ENCODE results near the gene MYO5B. TPM values are rescaled to one million over a fixed set of nuclear protein-coding genes. Genes with fewer than 3 reads are reported as not detected.

MYO5B gene
- total and polyA plus RNA-seq, 10 of the 15 experiments (the other 5 are each of a cell fraction or from before 2014, with no cell fraction given) = 2.5 to 4.5 (median 3.3) TPM

DNA sequence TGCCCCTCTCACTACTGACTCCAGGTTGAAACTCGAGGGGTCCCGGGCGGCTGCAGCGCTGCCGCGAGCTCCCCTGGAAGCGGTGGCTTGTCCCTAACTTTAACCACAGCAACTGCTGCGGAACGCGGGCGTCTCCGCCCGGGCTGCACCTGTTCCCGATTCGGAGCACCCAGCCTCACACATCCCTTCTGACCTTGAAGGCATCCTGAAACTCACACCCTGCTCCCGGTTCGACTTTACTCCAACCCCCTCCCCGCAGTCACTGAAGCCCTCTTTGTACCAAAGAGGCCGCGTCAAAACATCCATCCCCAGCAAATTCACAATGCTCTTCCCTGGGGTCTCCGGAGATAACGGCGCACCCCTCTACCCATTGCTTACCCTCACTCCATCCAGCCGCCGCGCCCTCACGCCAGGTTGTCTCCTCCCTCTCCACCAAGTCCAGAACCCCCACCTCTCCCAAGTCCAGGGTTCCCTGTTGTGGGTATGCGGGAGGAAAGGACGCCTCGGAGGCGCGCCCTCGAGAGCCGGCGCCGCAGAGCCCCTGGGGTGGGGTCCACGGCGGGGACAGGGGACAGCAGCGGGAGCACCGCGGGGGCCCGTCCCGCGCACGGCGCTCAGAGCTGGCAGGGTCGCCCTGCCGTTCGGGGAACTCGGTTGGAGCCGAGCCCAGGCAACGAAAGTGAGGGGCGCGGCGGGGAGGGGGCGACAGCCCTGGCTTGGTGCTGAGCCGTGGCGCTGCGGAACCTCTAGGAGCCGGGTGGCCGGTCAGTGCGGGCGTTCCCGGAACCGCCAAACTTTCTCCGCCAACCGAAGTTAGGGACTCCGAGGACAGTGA is 934 bp downstream of the MYO5B start:
- FAIRE-seq (no peak), DNase-seq (ENCODE audit: low read depth, low spot score) (no peak), ATAC-seq (peak; percentile 17)
- no peak overlapping the region for H3K9ac ChIP-seq (ENCODE audit: control insufficient read depth, insufficient read depth, low read length)
- in situ Hi-C loops (cut with MboI) = no loop called here
- RAD21 ChIA-PET (ENCODE audit: unreplicated experiment) = interaction anchor here (0.7 to 3.9 kb wide), 31 partner anchors 8 to 684 kb away, joined by 3 to 29 read pairs (median 4); no protein-coding TSS in a partner anchor
- H3K36me3 ChIP-seq (ENCODE audit: control insufficient read depth in 2 of 2, insufficient read depth in 2 of 2, low read length in 1 of 2) = no peaks in the 10 kb centered on the region
- no TSS peak for BruUV-seq (replicated peaks)
- TF ChIP-seq POLR2AphosphoS2 (IDR thresholded peaks at IDR 0.05; ENCODE audit: low read depth, low read length) = no peak
- no peak for TF ChIP-seq MTA3 (IDR thresholded peaks at IDR 0.05; ENCODE audit: borderline replicate concordance, low read length)
- TF ChIP-seq DPF2 (IDR thresholded peaks at IDR 0.05) = 0 out of 2 replicates have a peak, but pooled peaks have one; percentile 15
- TF ChIP-seq TCF7 (IDR thresholded peaks at IDR 0.05; ENCODE audit: borderline replicate concordance) = no peak
- TF ChIP-seq MTA2 (IDR thresholded peaks at IDR 0.05; ENCODE audit: low read depth) = no peak
- no peak for TF ChIP-seq PML (IDR thresholded peaks at IDR 0.05; ENCODE audit: low read length)
- peak; percentile 28 to 29; a peak in 1 of 4 replicates for TF ChIP-seq IKZF2 (IDR thresholded peaks at IDR 0.05)
- peak; percentile 52 for TF ChIP-seq SUZ12 (IDR thresholded peaks at IDR 0.05; ENCODE audit: unreplicated experiment)
- no peak for TF ChIP-seq CHD1 (IDR thresholded peaks at IDR 0.05; ENCODE audit: low read depth, low read length)
- TF ChIP-seq IKZF1 (conservative IDR thresholded peaks at IDR 0.05) = peak; percentile 57
- no peak for TF ChIP-seq IRF4 (IDR thresholded peaks at IDR 0.05; ENCODE audit: low read depth, low read length)
- peaks cover 6 to 10% of the 10 kb centered on the region in 2 experiments; a peak in 3 of 4 replicates for H3K27me3 ChIP-seq (replicated peaks in 1 of 2; ENCODE audit: control insufficient read depth in 2 of 2, insufficient read depth in 2 of 2, low read length in 1 of 2)
- intact Hi-C loops (cut with micrococcal nuclease; ENCODE audit: unreplicated experiment) = loop anchor here (2.0 to 10.0 kb wide), 3 partner anchors 97 to 679 kb away; no protein-coding TSS in a partner anchor
- SMC1A ChIA-PET (ENCODE audit: uncharacterized antibody, unreplicated experiment) = interaction anchor here (0.5 to 13.1 kb wide), 11 partner anchors 11 to 742 kb away, joined by 3 to 70 read pairs (median 3); partner anchors contain the start of gene CFAP53
- H3K9me3 ChIP-seq (replicated peaks; ENCODE audit: control insufficient read depth, insufficient read depth, low read length) = no peaks in the 10 kb centered on the region
- H3K4me1 ChIP-seq (ENCODE audit: control insufficient read depth, insufficient read depth, low read length) = peaks cover 8% of the 10 kb centered on the region
- no peaks in the 10 kb centered on the region for H3K79me2 ChIP-seq (ENCODE audit: control insufficient read depth, insufficient read depth, low read length)
- peak overlapping the region; percentile 69 for H3K4me2 ChIP-seq (ENCODE audit: control insufficient read depth, insufficient read depth)
- CTCF ChIA-PET = interaction anchor here (0.6 to 5.3 kb wide), 20 partner anchors 9 to 680 kb away, joined by 3 to 32 read pairs (median 5); partner anchors contain the start of gene SKA1
- H2AFZ ChIP-seq (ENCODE audit: control insufficient read depth, low read depth, low read length) = no peak overlapping the region; the same call in 1 of the 2 replicates
- H4K20me1 ChIP-seq (ENCODE audit: control insufficient read depth, insufficient read depth) = no peaks in the 10 kb centered on the region
- POLR2A ChIA-PET = interaction anchor here (0.5 to 3.7 kb wide), 9 partner anchors 10 to 189 kb away, joined by 3 to 17 read pairs (median 4); no protein-coding TSS in a partner anchor
- WGBS (ENCODE audit: insufficient coverage, insufficient replicate concordance, low lambda C conversion rate, missing lambda C conversion rate) = 12% methylated on average over 55 of the region's 68 CpGs
- no peak overlapping the region for H3K27ac ChIP-seq (ENCODE audit: control insufficient read depth, insufficient read depth)
- peak overlapping the region; percentile 57; the same call in 1 of the 2 replicates for H3K4me3 ChIP-seq
